Prostate gland (tissue), 2 donors: ENCODE measurements around the gene GLS. TPM values are rescaled to one million over a fixed set of nuclear protein-coding genes. Genes with fewer than 3 reads are reported as not detected.

Source experiments
- DNase-seq: peaks from one replicate; pipeline ENCODE4 v3.0.0-alpha.2; 2019; ENCODE audit warnings: low spot score
- H3K27ac ChIP-seq, 2 donors: fragments of 200-600 bp; sonication (generic); 2 replicates each; pipeline ENCODE4 v1.5.1; 2017 to 2019
- H3K27me3 ChIP-seq: fragments of 200-600 bp; sonication (generic); replicated peaks from 2 replicates; pipeline ENCODE4 v1.5.1; 2019; ENCODE audit not compliant: insufficient read depth
- H3K36me3 ChIP-seq, 2 donors: fragments of 200-600 bp; sonication (generic); 1 replicate in 1 of 2; 2 replicates in 1 of 2; pipeline versions ENCODE4 v1.5.1 to v1.8.1; 2017 to 2019
- H3K4me1 ChIP-seq: fragments of 200-600 bp; sonication (generic); replicated peaks from 2 replicates; pipeline ENCODE4 v1.5.1; 2019
- H3K4me3 ChIP-seq, 2 donors: fragments of 200-600 bp; sonication (generic); 2 replicates each; pipeline ENCODE4 v1.5.1; 2017 to 2019
- H3K9me3 ChIP-seq: fragments of 200-600 bp; sonication (generic); 2 replicates; pipeline ENCODE4 v1.5.1; 2017
- CTCF ChIP-seq, 4 experiments: fragments of 200-600 bp in 2 of 4; fragments of 450-650 bp in 2 of 4; sonication (generic) in 2 of 4; IDR thresholded peaks; 1 replicate in 3 of 4; 2 replicates in 1 of 4; pipeline ENCODE4 v1.5.1; 2016 to 2019; ENCODE audit warnings: antibody characterized with exemption in 4 of 4, mild to moderate bottlenecking in 2 of 4, moderate library complexity in 2 of 4
- POLR2A ChIP-seq: fragments of 450-650 bp; IDR thresholded peaks from one replicate; pipeline ENCODE4 v1.6.1; 2016; ENCODE audit warnings: antibody characterized with exemption, mild to moderate bottlenecking
- POLR2AphosphoS5 ChIP-seq: sonication (generic); formaldehyde crosslinking; IDR thresholded peaks from one replicate; pipeline ENCODE4 v1.6.1; 2017; ENCODE audit warnings: antibody characterized with exemption
- WGBS: methylation state at CpG from one replicate; pipeline ENCODE4 v1.1.5; 2018; 5-methylcytosine and 5-hydroxymethylcytosine counted together
- intact Hi-C: fragments of 100-400 bp; cut with DNase I; formaldehyde crosslinking; loops from one replicate; pipeline ENCODE4 v1.14.2; 2022
- total RNA-seq, 2 donors: library from RNA; depleted of rRNA; stranded (reverse); fragments of >200 nt; gene quantifications; one replicate each; pipeline ENCODE4 v1.1.0, GENCODE V29; 2016

The GLS gene
- total RNA-seq, 2 donors from 2014 or later: 30.6 to 74.9 TPM

DNA sequence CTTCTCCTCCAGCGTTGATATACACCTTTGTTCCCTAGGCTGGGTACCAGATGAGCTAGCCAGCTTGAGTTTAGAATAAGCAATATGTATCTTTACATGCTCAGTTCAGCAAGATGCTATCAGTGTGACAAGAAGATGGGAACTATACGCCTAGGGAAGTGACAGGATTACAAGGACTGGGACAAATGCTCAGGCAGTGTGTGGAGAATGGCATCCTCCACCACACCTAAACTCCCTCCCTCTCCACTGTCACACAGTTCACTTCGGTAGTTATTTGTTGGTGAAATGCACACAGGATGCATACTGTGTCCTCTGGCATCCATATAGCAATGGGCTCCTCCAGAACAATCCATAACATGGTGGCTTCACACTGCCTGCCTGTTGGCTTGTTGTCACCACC is 125.7 kb downstream of the GLS start:
- WGBS: 98% methylated on average over 3 of the region's 3 CpGs
- Histone ChIP-seq H3K36me3 (no peaks in the 10 kb centered on the region), H3K4me3 (no peak overlapping the region), H3K9me3 (no peaks in the 10 kb centered on the region), H3K4me1 (no peaks in the 10 kb centered on the region), H3K27ac (no peak overlapping the region), H3K27me3 (no peaks in the 10 kb centered on the region)
- intact Hi-C loops: no loop called here
- no peak for TF ChIP-seq POLR2AphosphoS5
- TF ChIP-seq CTCF (IDR thresholded peaks at IDR 0.05): no peak
- no peak for TF ChIP-seq POLR2A
- DNase-seq: no peak

DNA sequence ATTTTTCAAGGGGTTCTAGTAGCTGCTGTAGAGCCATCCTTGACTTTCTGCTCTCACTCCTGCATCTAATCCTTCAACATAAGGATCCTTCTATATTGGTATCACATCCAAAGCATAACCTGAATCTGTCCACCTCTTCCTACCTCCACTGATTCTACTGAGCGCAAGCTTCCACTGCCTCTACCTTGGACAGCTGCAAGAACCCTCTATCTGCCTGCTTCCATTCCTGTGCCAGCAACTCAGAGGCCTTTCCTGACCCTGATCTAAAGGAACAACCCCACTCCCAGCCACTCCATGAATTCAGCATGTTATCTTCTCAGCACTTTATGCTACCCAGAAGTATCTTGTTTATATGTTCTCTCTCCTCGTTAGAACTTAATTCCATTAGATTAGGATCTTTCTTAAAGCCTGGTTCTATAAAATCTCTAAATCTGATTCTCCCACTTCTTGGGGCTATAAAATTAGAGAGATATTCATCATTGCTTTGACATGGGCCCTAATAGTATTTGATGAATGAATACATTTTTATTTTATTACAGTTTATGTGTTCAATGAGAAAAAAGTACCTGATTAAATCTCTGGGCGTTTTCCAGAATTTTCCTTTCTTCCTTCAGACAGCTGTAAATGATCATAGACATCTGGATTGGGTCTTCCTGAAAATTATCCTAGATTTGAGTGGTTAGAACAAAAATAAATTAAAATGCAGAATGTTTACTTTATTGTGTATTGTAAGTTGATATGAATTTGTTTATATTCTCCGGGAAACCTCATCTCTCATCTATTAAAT is 126.6 kb downstream of the GLS start:
- 49% methylated on average over 4 of the region's 4 CpGs for WGBS
- TF ChIP-seq POLR2A: no peak
- no peak for TF ChIP-seq POLR2AphosphoS5
- no peak for TF ChIP-seq CTCF (IDR thresholded peaks at IDR 0.05)
- intact Hi-C loops: no loop called here
- H3K9me3 ChIP-seq: no peaks in the 10 kb centered on the region
- DNase-seq: no peak
- H3K36me3 ChIP-seq: no peaks in the 10 kb centered on the region
- no peak overlapping the region for H3K27ac ChIP-seq
- H3K4me1 ChIP-seq: no peaks in the 10 kb centered on the region
- no peaks in the 10 kb centered on the region for H3K27me3 ChIP-seq
- H3K4me3 ChIP-seq: no peak overlapping the region

DNA sequence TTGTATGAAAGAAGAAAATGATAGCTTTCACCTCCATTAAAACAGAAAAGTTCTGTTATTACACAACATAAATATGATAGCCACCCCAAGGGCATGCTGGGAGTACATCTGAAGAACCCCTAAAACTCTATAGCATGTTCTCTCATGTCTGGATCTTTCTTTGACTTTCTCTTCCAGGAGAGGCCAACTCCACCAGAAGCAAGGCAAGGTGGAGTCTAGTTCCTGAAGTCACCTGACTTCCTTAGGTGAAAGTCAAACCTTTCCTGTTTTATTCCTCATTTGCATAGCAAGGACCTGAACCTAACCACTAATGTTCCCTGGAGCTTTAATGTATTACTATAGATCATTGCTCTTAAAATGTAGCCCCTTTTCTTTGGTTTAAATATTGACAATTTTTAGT is 127.7 kb downstream of the GLS start:
- no peak overlapping the region for H3K27ac ChIP-seq
- no peaks in the 10 kb centered on the region for H3K36me3 ChIP-seq
- no peak overlapping the region for H3K4me3 ChIP-seq
- intact Hi-C loops: no loop called here
- H3K9me3 ChIP-seq: no peaks in the 10 kb centered on the region
- H3K4me1 ChIP-seq: no peaks in the 10 kb centered on the region
- TF ChIP-seq CTCF (IDR thresholded peaks at IDR 0.05) (no peak), POLR2AphosphoS5 (no peak), POLR2A (no peak)
- no peak for DNase-seq
- no peaks in the 10 kb centered on the region for H3K27me3 ChIP-seq

DNA sequence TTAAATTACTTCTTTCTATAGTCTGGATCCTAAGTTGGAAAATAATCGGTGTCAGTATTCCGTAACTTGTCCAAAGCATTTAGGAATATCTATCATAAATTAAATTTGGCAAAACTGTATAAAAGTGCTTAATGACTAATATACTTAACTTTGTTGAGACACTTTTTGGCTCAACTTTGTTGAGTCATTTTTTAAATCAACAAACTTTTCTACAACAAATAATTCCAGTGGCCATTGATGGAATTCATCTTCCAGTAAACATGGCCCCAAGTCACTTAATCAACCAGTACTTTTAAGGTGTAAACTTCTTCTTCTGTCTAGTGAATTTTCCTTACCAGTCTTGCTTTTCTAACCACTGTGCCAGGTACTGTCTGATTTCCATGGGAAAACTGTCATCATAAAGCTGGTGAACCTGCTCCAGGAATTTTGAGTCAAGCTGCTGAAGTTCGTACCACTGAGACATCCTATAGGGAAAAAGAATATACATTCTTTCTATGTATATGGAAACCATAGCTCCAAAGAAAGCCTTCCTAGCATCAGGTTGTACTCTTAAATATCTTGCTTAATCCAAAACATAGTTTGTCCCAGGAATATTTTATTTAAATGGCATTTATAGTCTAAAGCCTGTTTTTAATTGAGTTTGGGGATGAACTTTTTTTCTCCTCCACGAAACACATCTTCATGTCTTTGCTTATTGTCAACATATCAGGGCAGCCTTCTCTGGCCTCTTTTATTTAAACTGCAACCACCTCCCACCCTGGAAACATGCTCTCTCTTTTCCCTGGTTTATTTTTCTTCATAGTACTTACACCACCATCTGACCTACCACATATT is 129.1 kb downstream of the GLS start:
- Histone ChIP-seq H3K4me1 (peaks cover 2% of the 10 kb centered on the region), H3K9me3 (no peaks in the 10 kb centered on the region), H3K27me3 (no peaks in the 10 kb centered on the region), H3K27ac (no peak overlapping the region), H3K4me3 (no peak overlapping the region), H3K36me3 (no peaks in the 10 kb centered on the region)
- DNase-seq: no peak
- 79% methylated on average over 4 of the region's 4 CpGs for WGBS
- intact Hi-C loops: loop anchor here (5.0 kb wide), 1 partner anchor 127 kb away; the partner anchor contains the start of gene GLS
- no peak for TF ChIP-seq POLR2AphosphoS5
- TF ChIP-seq CTCF (IDR thresholded peaks at IDR 0.05): no peak
- no peak for TF ChIP-seq POLR2A
